K562 (cell line): Measurements from ENCODE around the gene METTL23. TPM values are rescaled to one million over a fixed set of nuclear protein-coding genes. Genes with fewer than 3 reads are reported as not detected.

Experiments
- ATAC-seq: fragments of 200-7000 bp; cut with Tn5 transposase; 3 replicates; pipeline ENCODE4 v1.9.1; 2020; ENCODE audit warnings: moderate library complexity
- BruUV-seq: library from RNA; stranded (reverse); fragments of 400-500 nt; replicated peaks from 2 replicates; lab custom pipeline; 2021; lab: Mats Ljungman, UMichigan
- CTCF ChIA-PET: fragments of 300-600 bp; formaldehyde crosslinking; extraction: SDS; loops from one replicate; lab custom pipeline; 2021; ENCODE audit warnings: low intra/inter-chr PET ratio; lab: Yijun Ruan, JAX
- POLR2A ChIA-PET: fragments of 300-600, 350-650 bp; sonication (Branson Sonifier 250); formaldehyde crosslinking; extraction: SDS; loops from one replicate; lab custom pipeline; 2021; ENCODE audit warnings: antibody characterized with exemption, inconsistent platforms; lab: Yijun Ruan, JAX
- DNase-seq, 4 experiments: peaks; one replicate each; pipeline versions ENCODE4 v3.0.0 to v3.0.0-alpha.2; 2011 to 2018; ENCODE audit warnings: low spot score in 3 of 4, mixed read lengths in 3 of 4; ENCODE audit errors: extremely low read depth in 1 of 4
- FAIRE-seq: peaks from 2 replicates; lab custom pipeline; 2011; peaks lifted over from hg19 to GRCh38; lab: Jason Lieb, UNC
- H2AFZ ChIP-seq: 2 replicates; pipeline ENCODE4 v1.6.0; 2011; ENCODE audit warnings: low read depth, low read length, control low read depth, inconsistent platforms
- H3K27ac ChIP-seq: fragments of 200-600 bp; 3 replicates; pipeline ENCODE4 v1.8.0; 2011; ENCODE audit warnings: low read depth, mild to moderate bottlenecking, control low read depth, inconsistent platforms, low read length, moderate library complexity, mixed read lengths; ENCODE audit errors: extremely low read depth
- H3K27me3 ChIP-seq, 2 experiments: fragments of 300-600 bp in 1 of 2; 2 replicates in 1 of 2; 3 replicates in 1 of 2; pipeline versions ENCODE4 v1.6.0 to v1.8.0; 2011; ENCODE audit warnings: inconsistent platforms in 2 of 2, low read length in 2 of 2, mild to moderate bottlenecking in 1 of 2, mixed read lengths in 1 of 2, moderate library complexity in 1 of 2; ENCODE audit not compliant: control insufficient read depth in 2 of 2, insufficient read depth in 2 of 2
- H3K36me3 ChIP-seq: fragments of 300-600 bp; 3 replicates; pipeline ENCODE4 v1.8.0; 2011; ENCODE audit warnings: mild to moderate bottlenecking, low read length, inconsistent platforms; ENCODE audit not compliant: control insufficient read depth, insufficient read depth
- H3K4me1 ChIP-seq, 2 experiments: fragments of 200-600 bp in 1 of 2; replicated peaks in 1 of 2; 2 replicates in 1 of 2; 3 replicates in 1 of 2; pipeline versions ENCODE4 v1.5.1 to v1.8.0; 2011; ENCODE audit warnings: inconsistent platforms in 2 of 2, low read length in 2 of 2, mild to moderate bottlenecking in 1 of 2, mixed read lengths in 1 of 2, moderate library complexity in 1 of 2; ENCODE audit not compliant: control insufficient read depth in 2 of 2, insufficient read depth in 2 of 2
- H3K4me2 ChIP-seq: 2 replicates; pipeline ENCODE4 v1.6.1; 2011; ENCODE audit warnings: low read length, control low read depth, inconsistent platforms, mixed read lengths; ENCODE audit not compliant: insufficient read depth
- H3K4me3 ChIP-seq: fragments of 200-600 bp; sonication (generic), shearing (Covaris generic); 2 replicates; pipeline ENCODE4 v1.5.1; 2016; ENCODE audit warnings: control low read depth, inconsistent platforms
- H3K79me2 ChIP-seq: fragments of 200-600 bp; 3 replicates; pipeline ENCODE4 v1.8.0; 2011; ENCODE audit warnings: low read length, inconsistent platforms; ENCODE audit not compliant: control insufficient read depth, insufficient read depth
- H3K9ac ChIP-seq, 2 experiments: 2 replicates each; pipeline versions ENCODE4 v1.6.0 to v1.6.1; 2011; ENCODE audit warnings: low read depth in 2 of 2, low read length in 2 of 2, control low read depth in 1 of 2, inconsistent platforms in 1 of 2, mild to moderate bottlenecking in 1 of 2, mixed read lengths in 1 of 2; ENCODE audit not compliant: insufficient read depth in 1 of 2
- H3K9me1 ChIP-seq: one replicate; pipeline ENCODE4 v1.6.0; 2011; ENCODE audit warnings: inconsistent platforms, mild to moderate bottlenecking, low read length, moderate library complexity; ENCODE audit not compliant: control insufficient read depth, insufficient read depth
- H3K9me3 ChIP-seq: replicated peaks from 2 replicates; pipeline ENCODE4 v1.5.1; 2011; ENCODE audit warnings: low read depth, low read length, inconsistent platforms; ENCODE audit not compliant: control insufficient read depth, insufficient read depth
- H4K20me1 ChIP-seq: replicated peaks from 2 replicates; pipeline ENCODE4 v1.6.1; 2011; ENCODE audit warnings: low read length, inconsistent platforms, mixed read lengths; ENCODE audit not compliant: control insufficient read depth, insufficient read depth
- CTCFL ChIP-seq: IDR thresholded peaks from 2 replicates; pipeline ENCODE4 v1.6.1; 2011; ENCODE audit warnings: borderline replicate concordance, low read depth, mild to moderate bottlenecking, moderate library complexity, low read length; ENCODE audit not compliant: insufficient read depth, poor library complexity, severe bottlenecking
- MAFK ChIP-seq: IDR thresholded peaks from 2 replicates; pipeline ENCODE4 v1.6.1; 2011; ENCODE audit warnings: low read length, improper control_type of control experiment
- NR1H2 ChIP-seq: sonication (generic); formaldehyde crosslinking; IDR thresholded peaks from 2 replicates; pipeline ENCODE4 v1.4.0; 2020; ENCODE audit warnings: mild to moderate bottlenecking, missing genetic modification reagents
- WHSC1 ChIP-seq: IDR thresholded peaks from one replicate; pipeline ENCODE4 v1.6.1; 2012; ENCODE audit warnings: low read length, control low read depth, inconsistent platforms
- ZNF146 ChIP-seq: IDR thresholded peaks from one replicate; pipeline ENCODE4 v1.6.1; 2018; ENCODE audit warnings: missing compliant biosample characterization; ENCODE audit not compliant: unreplicated experiment
- ZNF184 ChIP-seq: sonication (generic); formaldehyde crosslinking; IDR thresholded peaks from 2 replicates; pipeline ENCODE4 v1.5.0; 2020; ENCODE audit warnings: missing genetic modification reagents
- ZNF408 ChIP-seq: fragments of 250-450 bp; sonication (Bioruptor Pico); IDR thresholded peaks from 2 replicates; pipeline ENCODE4 v1.4.0; 2020; ENCODE audit warnings: low read depth, mild to moderate bottlenecking, moderate library complexity
- WGBS: fragments of 100-300 bp; shearing (Covaris generic); methylation state at CpG from one replicate; pipeline ENCODE4 v1.1.6; 2016; ENCODE audit warnings: low coverage, mixed read lengths; ENCODE audit not compliant: insufficient coverage; ENCODE audit errors: missing lambda C conversion rate; 5-methylcytosine and 5-hydroxymethylcytosine counted together
- in situ Hi-C: fragments of 300-500 bp; cut with MboI; formaldehyde crosslinking; loops from 4 replicates; pipeline ENCODE4 v1.15.0; 2018; ENCODE audit warnings: inconsistent platforms, mixed read lengths
- intact Hi-C: fragments of 100-400 bp; cut with micrococcal nuclease; formaldehyde crosslinking; loops from 2 replicates; pipeline ENCODE4 v1.14.2; 2022
- polyA plus RNA-seq, 8 experiments: library from polyadenylated mRNA; depleted of rRNA in 4 of 8; stranded (reverse) in 5 of 8; unstranded in 3 of 8; fragments of >200 nt; fragmentation: Nextera tagmentation in 2 of 8; fragmentation: Illumina TruSeq in 1 of 8; extraction: Ambion mirVana in 2 of 8; extraction: Trizol in 1 of 8; gene quantifications; 2 replicates each; pipeline versions ENCODE4 v1.2.1 to v1.2.3, GENCODE V29; 2011 to 2014; ENCODE audit warnings: inconsistent platforms in 1 of 8, missing spikeins in 1 of 8
- total RNA-seq, 7 experiments: library from RNA; depleted of rRNA in 6 of 7; stranded (reverse); fragments of >200 nt in 6 of 7; fragmentation: Illumina TruSeq in 2 of 7; extraction: Trizol in 2 of 7; gene quantifications; 2 replicates each; pipeline versions ENCODE4 v1.2.1 to v1.2.3, GENCODE V29; 2011 to 2021; ENCODE audit warnings: low replicate concordance in 1 of 7
- TF ChIP-seq, protein P1 (sequence below), 2 experiments: fragments of 450-650 bp in 1 of 2; sonication (generic) in 1 of 2; formaldehyde crosslinking; conservative IDR thresholded peaks; 2 replicates each; pipeline versions ENCODE4 v1.4.0 to v1.8.1; 2020 to 2022; ENCODE audit warnings: mild to moderate bottlenecking in 1 of 2, missing genetic modification reagents in 1 of 2
- TF ChIP-seq, protein P2 (sequence below): fragments of 200-400 bp; formaldehyde crosslinking; IDR thresholded peaks from 2 replicates; pipeline ENCODE4 v1.6.1; 2017; ENCODE audit warnings: mild to moderate bottlenecking, low read depth, low read length, moderate library complexity

METTL23 gene
- total and polyA plus RNA-seq, 9 of the 15 experiments (the other 6 are each of a cell fraction or from before 2014, with no cell fraction given), result 29.4 to 67.3 (median 41.6) TPM

DNA sequence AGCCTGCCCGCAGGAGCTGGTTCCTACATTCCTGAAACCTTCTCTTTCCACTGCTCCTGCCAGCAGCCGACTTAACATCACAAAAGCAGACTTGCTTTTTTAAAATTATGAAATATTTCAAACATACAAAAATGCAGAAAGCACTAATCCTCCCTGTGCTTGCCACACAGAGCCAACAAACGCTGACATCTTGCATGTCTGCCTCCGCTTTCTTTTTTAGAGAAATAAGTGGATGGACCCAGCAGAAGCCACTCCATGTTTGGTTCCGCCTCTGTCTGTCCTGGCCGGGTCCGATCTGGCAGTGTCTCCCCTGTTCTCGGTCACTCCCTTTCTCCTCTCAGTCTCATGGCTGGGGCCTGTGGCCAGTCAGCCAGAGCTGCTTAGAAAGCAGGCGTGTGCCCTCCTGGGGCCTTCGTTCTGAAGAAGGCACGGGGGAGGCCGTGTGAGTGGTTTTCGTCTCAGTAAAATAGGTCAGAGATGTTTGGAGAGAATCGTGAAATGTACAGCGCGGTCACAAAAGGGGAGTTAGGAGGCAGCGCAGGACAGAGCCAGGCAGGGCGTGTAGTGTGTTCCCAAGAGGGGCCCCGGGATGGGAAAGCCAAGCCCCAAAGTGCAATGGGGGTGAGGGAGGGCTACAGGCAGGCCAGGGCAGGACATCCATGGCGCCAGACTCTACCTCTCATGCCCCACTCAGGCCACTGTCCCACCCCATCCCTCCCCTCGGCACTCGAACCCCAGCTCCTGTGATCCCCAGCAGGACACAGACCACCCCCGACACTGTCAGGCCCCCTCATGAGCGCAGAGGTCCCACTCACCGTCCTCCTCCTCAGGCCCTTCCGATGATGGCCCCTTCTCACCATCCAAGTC, 39.1 kb upstream of the METTL23 start:
- TF ChIP-seq ZNF408 (no peak), WHSC1 (no peak), ZNF146 (CRISPR knock-in tag) (no peak), MAFK (no peak), CTCFL (no peak), NR1H2 (CRISPR knock-in tag) (no peak), ZNF184 (CRISPR knock-in tag) (no peak)
- TF ChIP-seq, protein P1, sequence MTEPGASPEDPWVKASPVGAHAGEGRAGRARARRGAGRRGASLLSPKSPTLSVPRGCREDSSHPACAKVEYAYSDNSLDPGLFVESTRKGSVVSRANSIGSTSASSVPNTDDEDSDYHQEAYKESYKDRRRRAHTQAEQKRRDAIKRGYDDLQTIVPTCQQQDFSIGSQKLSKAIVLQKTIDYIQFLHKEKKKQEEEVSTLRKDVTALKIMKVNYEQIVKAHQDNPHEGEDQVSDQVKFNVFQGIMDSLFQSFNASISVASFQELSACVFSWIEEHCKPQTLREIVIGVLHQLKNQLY (CRISPR knock-in tag; conservative IDR thresholded peaks at IDR 0.05), result no peak
- TF ChIP-seq, protein P2, sequence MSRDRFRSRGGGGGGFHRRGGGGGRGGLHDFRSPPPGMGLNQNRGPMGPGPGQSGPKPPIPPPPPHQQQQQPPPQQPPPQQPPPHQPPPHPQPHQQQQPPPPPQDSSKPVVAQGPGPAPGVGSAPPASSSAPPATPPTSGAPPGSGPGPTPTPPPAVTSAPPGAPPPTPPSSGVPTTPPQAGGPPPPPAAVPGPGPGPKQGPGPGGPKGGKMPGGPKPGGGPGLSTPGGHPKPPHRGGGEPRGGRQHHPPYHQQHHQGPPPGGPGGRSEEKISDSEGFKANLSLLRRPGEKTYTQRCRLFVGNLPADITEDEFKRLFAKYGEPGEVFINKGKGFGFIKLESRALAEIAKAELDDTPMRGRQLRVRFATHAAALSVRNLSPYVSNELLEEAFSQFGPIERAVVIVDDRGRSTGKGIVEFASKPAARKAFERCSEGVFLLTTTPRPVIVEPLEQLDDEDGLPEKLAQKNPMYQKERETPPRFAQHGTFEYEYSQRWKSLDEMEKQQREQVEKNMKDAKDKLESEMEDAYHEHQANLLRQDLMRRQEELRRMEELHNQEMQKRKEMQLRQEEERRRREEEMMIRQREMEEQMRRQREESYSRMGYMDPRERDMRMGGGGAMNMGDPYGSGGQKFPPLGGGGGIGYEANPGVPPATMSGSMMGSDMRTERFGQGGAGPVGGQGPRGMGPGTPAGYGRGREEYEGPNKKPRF, result no peak
- WGBS, result 71% methylated on average over 23 of the region's 26 CpGs
- no peaks in the 10 kb centered on the region; the same call in none of the 2 replicates for H4K20me1 ChIP-seq
- peaks cover 11 to 51% of the 10 kb centered on the region in 2 experiments for H3K4me1 ChIP-seq
- no peaks in the 10 kb centered on the region for H3K27me3 ChIP-seq
- ATAC-seq (no peak), FAIRE-seq (no peak), DNase-seq (peak in 1 of 4 experiments; percentile 6)
- H3K27ac ChIP-seq, result no peak overlapping the region
- CTCF ChIA-PET, result interaction anchor here (0.6 kb wide), 1 partner anchor 39 kb away, joined by 3 read pairs; the partner anchor contains the start of gene JMJD6
- no peaks in the 10 kb centered on the region for H3K79me2 ChIP-seq
- BruUV-seq, result no TSS peak
- intact Hi-C loops, result no loop called here
- in situ Hi-C loops, result no loop called here
- POLR2A ChIA-PET, result interaction anchor here (1.3 kb wide), 1 partner anchor 14 kb away, joined by 3 read pairs; no protein-coding TSS in a partner anchor
- H3K4me2 ChIP-seq, result no peak overlapping the region
- H3K9me3 ChIP-seq, result no peaks in the 10 kb centered on the region
- no peaks in the 10 kb centered on the region for H3K9me1 ChIP-seq
- H3K4me3 ChIP-seq, result no peak overlapping the region
- no peak overlapping the region for H2AFZ ChIP-seq
- H3K36me3 ChIP-seq, result no peaks in the 10 kb centered on the region
- H3K9ac ChIP-seq, result no peak overlapping the region
